CD14-positive monocyte (primary cell): ENCODE data around the gene RINL. TPM values are rescaled to one million over a fixed set of nuclear protein-coding genes. Genes with fewer than 3 reads are reported as not detected.

Experiments
- DNase-seq, 3 donors: peaks; one replicate each; pipeline ENCODE4 v3.0.0-alpha.2; 2011 to 2022
- H2AFZ ChIP-seq: 2 replicates; pipeline ENCODE4 v1.6.0; 2012; ENCODE audit warnings: mild to moderate bottlenecking, low read depth, low read length, inconsistent platforms; ENCODE audit not compliant: insufficient read depth, poor library complexity, severe bottlenecking
- H3K27ac ChIP-seq, 2 donors: 1 replicate in 1 of 2; 2 replicates in 1 of 2; pipeline ENCODE4 v1.5.1; 2012 to 2013; ENCODE audit warnings: low read length in 2 of 2, control low read depth in 1 of 2, inconsistent platforms in 1 of 2, low read depth in 1 of 2, mild to moderate bottlenecking in 1 of 2
- H3K27me3 ChIP-seq, 2 donors: one replicate each; pipeline versions ENCODE4 v1.6.0 to v1.6.1; 2011 to 2013; ENCODE audit warnings: low read length in 2 of 2; ENCODE audit not compliant: control insufficient read depth in 2 of 2, insufficient read depth in 2 of 2
- H3K36me3 ChIP-seq, 2 donors: replicated peaks in 1 of 2; 1 replicate in 1 of 2; 2 replicates in 1 of 2; pipeline versions ENCODE4 v1.5.1 to v1.6.1; 2012 to 2013; ENCODE audit warnings: low read length in 2 of 2, control low read depth in 1 of 2, inconsistent platforms in 1 of 2, mild to moderate bottlenecking in 1 of 2; ENCODE audit not compliant: insufficient read depth in 2 of 2, control insufficient read depth in 1 of 2
- H3K4me1 ChIP-seq, 2 donors: 1 replicate in 1 of 2; 2 replicates in 1 of 2; pipeline versions ENCODE4 v1.5.1 to v1.6.1; 2012 to 2013; ENCODE audit warnings: low read length in 2 of 2, control low read depth in 1 of 2, inconsistent platforms in 1 of 2, mild to moderate bottlenecking in 1 of 2, moderate library complexity in 1 of 2; ENCODE audit not compliant: insufficient read depth in 2 of 2, control insufficient read depth in 1 of 2
- H3K4me2 ChIP-seq: replicated peaks from 2 replicates; pipeline ENCODE3; 2012; ENCODE audit warnings: low read length, moderate library complexity, mild to moderate bottlenecking; ENCODE audit not compliant: poor library complexity, severe bottlenecking; ENCODE audit errors: extremely low read depth
- H3K4me3 ChIP-seq, 3 experiments: fragments of 200-600 bp in 1 of 3; sonication (generic) in 1 of 3; replicated peaks in 1 of 3; 1 replicate in 2 of 3; 2 replicates in 1 of 3; pipeline ENCODE4 v1.5.1; 2011 to 2013; ENCODE audit warnings: low read length in 3 of 3, mild to moderate bottlenecking in 3 of 3, control low read depth in 2 of 3, low read depth in 2 of 3, inconsistent platforms in 1 of 3, moderate library complexity in 1 of 3
- H3K79me2 ChIP-seq: 2 replicates; pipeline ENCODE4 v1.6.0; 2012; ENCODE audit warnings: mild to moderate bottlenecking, control low read depth, inconsistent platforms, low read length, moderate library complexity; ENCODE audit not compliant: insufficient read depth
- H3K9ac ChIP-seq: 2 replicates; pipeline ENCODE4 v1.6.0; 2017; ENCODE audit warnings: low read length, mild to moderate bottlenecking; ENCODE audit not compliant: insufficient read depth, poor library complexity, severe bottlenecking
- H3K9me3 ChIP-seq, 2 donors: replicated peaks in 1 of 2; 1 replicate in 1 of 2; 2 replicates in 1 of 2; pipeline versions ENCODE4 v1.5.1 to v1.6.1; 2012 to 2013; ENCODE audit warnings: low read length in 2 of 2, control low read depth in 1 of 2; ENCODE audit not compliant: control insufficient read depth in 1 of 2, insufficient read depth in 1 of 2
- H4K20me1 ChIP-seq: 2 replicates; pipeline ENCODE4 v1.6.0; 2012; ENCODE audit warnings: mild to moderate bottlenecking, low read length, control low read depth, moderate library complexity; ENCODE audit not compliant: insufficient read depth
- H3K27ac Mint-ChIP-seq, 7 donors: one replicate each; pipeline ENCODE4 v1.8.0; 2020; ENCODE audit warnings: mild to moderate bottlenecking in 7 of 7, mixed read lengths in 7 of 7, moderate library complexity in 6 of 7, inconsistent platforms in 2 of 7
- H3K27me3 Mint-ChIP-seq, 3 donors: one replicate each; pipeline ENCODE4 v1.8.0; 2021 to 2022; ENCODE audit warnings: low read depth in 3 of 3, mild to moderate bottlenecking in 3 of 3, mixed read lengths in 3 of 3, moderate library complexity in 3 of 3, inconsistent platforms in 1 of 3
- H3K36me3 Mint-ChIP-seq, 2 donors: one replicate each; pipeline ENCODE4 v1.8.0; 2020; ENCODE audit warnings: mixed read lengths in 2 of 2, inconsistent platforms in 1 of 2, mild to moderate bottlenecking in 1 of 2
- H3K4me1 Mint-ChIP-seq: one replicate; pipeline ENCODE4 v1.8.0; 2020; ENCODE audit warnings: mild to moderate bottlenecking, mixed read lengths
- H3K4me3 Mint-ChIP-seq, 2 donors: one replicate each; pipeline ENCODE4 v1.8.0; 2020; ENCODE audit warnings: mild to moderate bottlenecking in 2 of 2, mixed read lengths in 2 of 2, moderate library complexity in 1 of 2
- H3K9me3 Mint-ChIP-seq, 7 donors: one replicate each; pipeline ENCODE4 v1.8.0; 2020 to 2022; ENCODE audit warnings: mixed read lengths in 7 of 7, mild to moderate bottlenecking in 6 of 7, moderate library complexity in 6 of 7, inconsistent platforms in 2 of 7
- CTCF ChIP-seq: fragments of 200-600 bp; IDR thresholded peaks from one replicate; pipeline ENCODE4 v1.8.0; 2022; ENCODE audit warnings: antibody characterized with exemption, mild to moderate bottlenecking
- WGBS: methylation state at CpG from one replicate; pipeline ENCODE4 v1.1.5; 2013; ENCODE audit warnings: missing lambda C conversion rate; ENCODE audit not compliant: insufficient coverage; 5-methylcytosine and 5-hydroxymethylcytosine counted together
- intact Hi-C, 2 donors: fragments of 100-400 bp; cut with micrococcal nuclease; formaldehyde crosslinking; loops; one replicate each; pipeline versions ENCODE4 v1.15.0 to v1.15.1; 2023
- polyA plus RNA-seq, 3 donors: library from polyadenylated mRNA; depleted of rRNA in 1 of 3; unstranded in 2 of 3; stranded (reverse) in 1 of 3; fragments of 300-500 nt in 2 of 3; fragments of >200 nt in 1 of 3; fragmentation: Illumina TruSeq in 2 of 3; gene quantifications; 1 replicate in 2 of 3; 2 replicates in 1 of 3; pipeline ENCODE4 v1.2.3, GENCODE V29; 2012 to 2021

RINL gene
- polyA plus RNA-seq, 3 donors: 4.1 to 13.5 (median 7.2) TPM

- peaks cover 33 to 44% of the 10 kb centered on the region in 2 donors for H3K4me1 ChIP-seq
- intact Hi-C loops: no loop called here
- no peaks in the 10 kb centered on the region for H3K27me3 ChIP-seq
- H4K20me1 ChIP-seq: no peaks in the 10 kb centered on the region
- no peaks in the 10 kb centered on the region for H3K36me3 ChIP-seq
- no peak overlapping the region for H3K27ac Mint-ChIP-seq
- H3K9ac ChIP-seq: no peak overlapping the region
- peaks cover 2 to 3% (median 2%) of the 10 kb centered on the region in 3 donors for H3K27me3 Mint-ChIP-seq
- no peak for DNase-seq
- H3K4me2 ChIP-seq: no peak overlapping the region
- no peak for TF ChIP-seq CTCF
- no peak overlapping the region for H3K4me3 ChIP-seq
- no peak overlapping the region for H2AFZ ChIP-seq
- peaks cover 10% of the 10 kb centered on the region in 2 donors for H3K36me3 Mint-ChIP-seq
- H3K9me3 Mint-ChIP-seq: peaks cover 0 to 7% (median 0%) of the 10 kb centered on the region in 7 donors
- H3K4me1 Mint-ChIP-seq: peaks cover 44% of the 10 kb centered on the region
- no peak overlapping the region for H3K4me3 Mint-ChIP-seq
- no peaks in the 10 kb centered on the region for H3K9me3 ChIP-seq
- no peak overlapping the region for H3K27ac ChIP-seq
- no peaks in the 10 kb centered on the region for H3K79me2 ChIP-seq
- 98% methylated on average over 6 of the region's 10 CpGs for WGBS
Observed at GRCh38 chr19:38867171-38867780, 10.8 kb downstream of the RINL start.

GRCh38 chr19:38862321-38863059, 15.6 kb downstream of the RINL start:
- no peak overlapping the region for H3K4me2 ChIP-seq
- peaks cover 37% of the 10 kb centered on the region for H3K4me1 Mint-ChIP-seq
- H3K27ac ChIP-seq: no peak overlapping the region
- H3K27me3 Mint-ChIP-seq: peaks cover 0 to 6% (median 3%) of the 10 kb centered on the region in 3 donors
- peak overlapping the region in 2 of 7 donors; percentile 25 to 35 for H3K27ac Mint-ChIP-seq
- intact Hi-C loops: no loop called here
- peaks cover 23 to 28% of the 10 kb centered on the region in 2 donors for H3K4me1 ChIP-seq
- H3K9me3 Mint-ChIP-seq: peaks cover 0 to 7% (median 0%) of the 10 kb centered on the region in 7 donors
- H3K4me3 Mint-ChIP-seq: peak overlapping the region in 1 of 2 donors; percentile 33
- peak overlapping the region; percentile 31 for H2AFZ ChIP-seq
- H3K9me3 ChIP-seq: no peaks in the 10 kb centered on the region
- H3K27me3 ChIP-seq: no peaks in the 10 kb centered on the region
- no peaks in the 10 kb centered on the region for H3K79me2 ChIP-seq
- H3K9ac ChIP-seq: no peak overlapping the region
- H3K36me3 ChIP-seq: no peaks in the 10 kb centered on the region
- DNase-seq: no peak
- no peaks in the 10 kb centered on the region for H4K20me1 ChIP-seq
- no peak for TF ChIP-seq CTCF
- H3K36me3 Mint-ChIP-seq: peaks cover 0 to 2% of the 10 kb centered on the region in 2 donors
- H3K4me3 ChIP-seq: no peak overlapping the region
- 2% methylated on average over 3 of the region's 10 CpGs for WGBS
